Measurements from ENCODE around the gene PTAR1. TPM values are rescaled to one million over a fixed set of nuclear protein-coding genes. Genes with fewer than 3 reads are reported as not detected.

The PTAR1 gene
- total RNA-seq, 1 experiment from 2014 or later, result 32.2 TPM

GRCh38 chr9:69797675-69798074 lies 37.9 kb upstream of the PTAR1 start:
- POLR2A ChIA-PET, result no interaction called here
- DNase-seq (ENCODE audit: low read depth, low spot score) (no peak), ATAC-seq (no peak)
- Histone ChIP-seq H3K4me3 (replicated peaks in 1 of 2; ENCODE audit: low read depth in 1 of 2, low read length in 2 of 2) (no peak overlapping the region), H2AFZ (ENCODE audit: low read depth, low read length, poor library complexity, severe bottlenecking) (no peak overlapping the region), H3K36me3 (ENCODE audit: control insufficient read depth in 1 of 2, insufficient read depth in 2 of 2, low read length in 2 of 2) (no peaks in the 10 kb centered on the region), H3K4me1 (ENCODE audit: control insufficient read depth in 1 of 2, insufficient read depth in 2 of 2, low read length in 2 of 2) (peaks cover 0 to 5% of the 10 kb centered on the region in 2 experiments; a peak in 1 of 4 replicates), H3K4me2 (ENCODE audit: low read length) (no peak overlapping the region), H3K9me3 (ENCODE audit: control insufficient read depth in 1 of 2, insufficient read depth in 1 of 2, low read depth in 1 of 2, low read length in 2 of 2) (no peaks in the 10 kb centered on the region), H3K9me2 (ENCODE audit: insufficient read depth) (no peaks in the 10 kb centered on the region), H3K27ac (ENCODE audit: low read depth, low read length) (no peak overlapping the region), H3K79me2 (ENCODE audit: insufficient read depth, low read length) (no peaks in the 10 kb centered on the region), H3K9ac (ENCODE audit: low read length) (no peak overlapping the region), H4K20me1 (ENCODE audit: insufficient read depth) (no peaks in the 10 kb centered on the region), H3K27me3 (ENCODE audit: insufficient read depth, low read length) (no peaks in the 10 kb centered on the region)
- intact Hi-C loops (cut with micrococcal nuclease), result no loop called here
- CTCF ChIA-PET, result no interaction called here
- BruUV-seq (replicated peaks), result no TSS peak
- RAD21 ChIA-PET (ENCODE audit: low non-redundant PET in 1 of 2, low total read pairs in 2 of 2, uncharacterized antibody in 2 of 2, unreplicated experiment in 2 of 2), result no interaction called here
- no peak for TF ChIP-seq ZNF274 (IDR thresholded peaks at IDR 0.05; ENCODE audit: low read depth, low read length)
- TF ChIP-seq ATF3 (IDR thresholded peaks at IDR 0.05), result no peak
- no peak for TF ChIP-seq CTCF (IDR thresholded peaks at IDR 0.05 in 2 of 3, conservative IDR thresholded peaks at IDR 0.05 in 1 of 3; ENCODE audit: borderline replicate concordance in 1 of 3, insufficient read depth in 1 of 3, low read depth in 2 of 3, low read length in 2 of 3)
- no peak for TF ChIP-seq JUND (IDR thresholded peaks at IDR 0.05)
- no peak for TF ChIP-seq ZBTB33 (IDR thresholded peaks at IDR 0.05; ENCODE audit: extremely low read depth, insufficient replicate concordance, low read length)
- TF ChIP-seq CBX3 (IDR thresholded peaks at IDR 0.05; ENCODE audit: low read depth), result no peak
- no peak for TF ChIP-seq POLR2AphosphoS5 (IDR thresholded peaks at IDR 0.05; ENCODE audit: low read depth, low read length)
- no peak for TF ChIP-seq SIN3A (IDR thresholded peaks at IDR 0.05; ENCODE audit: low read depth)
- no peak for TF ChIP-seq CEBPB (IDR thresholded peaks at IDR 0.05; ENCODE audit: low read depth)
- no peak for TF ChIP-seq ZFX (IDR thresholded peaks at IDR 0.05)
- TF ChIP-seq FOSL1 (IDR thresholded peaks at IDR 0.05; ENCODE audit: low read depth), result no peak
- TF ChIP-seq POLR2A (IDR thresholded peaks at IDR 0.05; ENCODE audit: borderline replicate concordance, extremely low read depth, insufficient read depth, insufficient read length), result no peak
- no peak for TF ChIP-seq SRF (IDR thresholded peaks at IDR 0.05; ENCODE audit: low read depth)
